Muscle layer of colon (tissue), 2 donors: ENCODE results near the gene PDPN.

Experiments used
- H3K27ac ChIP-seq: one replicate; pipeline ENCODE4 v1.7.0; 2013; ENCODE audit warnings: low read depth, mild to moderate bottlenecking, low read length, moderate library complexity
- H3K27me3 ChIP-seq, 2 donors: one replicate each; pipeline ENCODE4 v1.7.0; 2013; ENCODE audit warnings: low read length in 2 of 2, mild to moderate bottlenecking in 2 of 2; ENCODE audit not compliant: insufficient read depth in 2 of 2, control insufficient read depth in 1 of 2
- H3K36me3 ChIP-seq: one replicate; pipeline ENCODE4 v1.7.0; 2013; ENCODE audit warnings: mild to moderate bottlenecking, low read length; ENCODE audit not compliant: insufficient read depth
- H3K4me1 ChIP-seq: one replicate; pipeline ENCODE4 v1.7.0; 2013; ENCODE audit warnings: mild to moderate bottlenecking, low read length; ENCODE audit not compliant: insufficient read depth
- H3K4me3 ChIP-seq, 2 donors: one replicate each; pipeline ENCODE4 v1.7.0; 2013; ENCODE audit warnings: low read length in 2 of 2, low read depth in 1 of 2, mild to moderate bottlenecking in 1 of 2, moderate library complexity in 1 of 2
- H3K9ac ChIP-seq: one replicate; pipeline ENCODE4 v1.7.0; 2013; ENCODE audit warnings: low read length
- H3K9me3 ChIP-seq: one replicate; pipeline ENCODE4 v1.7.0; 2013; ENCODE audit warnings: mild to moderate bottlenecking, low read length
- donor health status: abdominal sarcoma.
- donor health status: Adenocarcinoma of cecum.

The PDPN gene

GRCh38 chr1:13583595-13583965 lies at the start of gene PDPN:
TSS of gene PDPN (plus strand) at chr1:13583832. CDS start at chr1:13584034, 202 bp downstream.
- peaks cover 0 to 9% of the 10 kb centered on the region in 2 donors for H3K27me3 ChIP-seq
- H3K27ac ChIP-seq, result no peak within 1 kb of the TSS
- no peaks in the 10 kb centered on the region for H3K4me1 ChIP-seq
- no peaks in the 10 kb centered on the region for H3K36me3 ChIP-seq
- H3K9me3 ChIP-seq, result no peaks in the 10 kb centered on the region
- H3K4me3 ChIP-seq, result peak within 1 kb of the TSS; percentile 66 to 81
- no peak within 1 kb of the TSS for H3K9ac ChIP-seq

GRCh38 chr1:13535227-13535626 lies 48.4 kb upstream of the PDPN start:
- Histone ChIP-seq H3K4me1 (no peaks in the 10 kb centered on the region), H3K36me3 (no peaks in the 10 kb centered on the region), H3K4me3 (no peak overlapping the region), H3K27ac (no peak overlapping the region), H3K9me3 (no peaks in the 10 kb centered on the region), H3K27me3 (no peaks in the 10 kb centered on the region), H3K9ac (no peak overlapping the region)

- no peaks in the 10 kb centered on the region for H3K9me3 ChIP-seq
- H3K27me3 ChIP-seq, result no peaks in the 10 kb centered on the region
- no peak overlapping the region for H3K4me3 ChIP-seq
- no peaks in the 10 kb centered on the region for H3K36me3 ChIP-seq
- H3K27ac ChIP-seq, result no peak overlapping the region
- no peaks in the 10 kb centered on the region for H3K4me1 ChIP-seq
- no peak overlapping the region for H3K9ac ChIP-seq
Measured at GRCh38 chr1:13536571-13536970, 47.1 kb upstream of the PDPN start.

- peaks cover 5% of the 10 kb centered on the region for H3K4me1 ChIP-seq
- H3K9me3 ChIP-seq, result no peaks in the 10 kb centered on the region
- no peaks in the 10 kb centered on the region for H3K36me3 ChIP-seq
- no peak overlapping the region for H3K27ac ChIP-seq
- H3K27me3 ChIP-seq, result no peaks in the 10 kb centered on the region
- H3K9ac ChIP-seq, result no peak overlapping the region
- no peak overlapping the region for H3K4me3 ChIP-seq
Measured at GRCh38 chr1:13538832-13539231, 44.8 kb upstream of the PDPN start.

GRCh38 chr1:13539683-13540082 lies 43.9 kb upstream of the PDPN start:
- Histone ChIP-seq H3K27ac (no peak overlapping the region), H3K9ac (no peak overlapping the region), H3K9me3 (no peaks in the 10 kb centered on the region), H3K36me3 (no peaks in the 10 kb centered on the region), H3K27me3 (no peaks in the 10 kb centered on the region), H3K4me1 (peaks cover 12% of the 10 kb centered on the region), H3K4me3 (no peak overlapping the region)

- Histone ChIP-seq H3K27me3 (no peaks in the 10 kb centered on the region), H3K4me1 (peaks cover 12% of the 10 kb centered on the region), H3K9me3 (no peaks in the 10 kb centered on the region), H3K9ac (no peak overlapping the region), H3K27ac (peak overlapping the region; percentile 61), H3K4me3 (no peak overlapping the region), H3K36me3 (no peaks in the 10 kb centered on the region)
Measured at GRCh38 chr1:13540866-13541265, 42.8 kb upstream of the PDPN start.

GRCh38 chr1:13541435-13542215 lies 42.0 kb upstream of the PDPN start:
- no peaks in the 10 kb centered on the region for H3K9me3 ChIP-seq
- H3K4me3 ChIP-seq, result no peak overlapping the region
- no peaks in the 10 kb centered on the region for H3K36me3 ChIP-seq
- no peak overlapping the region for H3K9ac ChIP-seq
- peaks cover 12% of the 10 kb centered on the region for H3K4me1 ChIP-seq
- H3K27ac ChIP-seq, result peak overlapping the region; percentile 36
- H3K27me3 ChIP-seq, result no peaks in the 10 kb centered on the region

- H3K4me1 ChIP-seq, result peaks cover 12% of the 10 kb centered on the region
- H3K27ac ChIP-seq, result peak overlapping the region; percentile 67
- no peaks in the 10 kb centered on the region for H3K36me3 ChIP-seq
- no peak overlapping the region for H3K9ac ChIP-seq
- H3K4me3 ChIP-seq, result no peak overlapping the region
- H3K27me3 ChIP-seq, result no peaks in the 10 kb centered on the region
- H3K9me3 ChIP-seq, result no peaks in the 10 kb centered on the region
Measured at GRCh38 chr1:13543451-13544220, 40.0 kb upstream of the PDPN start.

- no peaks in the 10 kb centered on the region for H3K36me3 ChIP-seq
- no peaks in the 10 kb centered on the region for H3K27me3 ChIP-seq
- no peak overlapping the region for H3K9ac ChIP-seq
- peak overlapping the region; percentile 52 for H3K27ac ChIP-seq
- H3K4me1 ChIP-seq, result peaks cover 12% of the 10 kb centered on the region
- no peak overlapping the region for H3K4me3 ChIP-seq
- no peaks in the 10 kb centered on the region for H3K9me3 ChIP-seq
Measured at GRCh38 chr1:13544221-13544556, 39.4 kb upstream of the PDPN start.

- Histone ChIP-seq H3K9ac (no peak overlapping the region), H3K4me1 (peaks cover 12% of the 10 kb centered on the region), H3K36me3 (no peaks in the 10 kb centered on the region), H3K9me3 (no peaks in the 10 kb centered on the region), H3K4me3 (no peak overlapping the region), H3K27me3 (no peaks in the 10 kb centered on the region), H3K27ac (no peak overlapping the region)
Measured at GRCh38 chr1:13546791-13547190, 36.8 kb upstream of the PDPN start.

GRCh38 chr1:13548281-13548680 lies 35.4 kb upstream of the PDPN start:
- H3K9ac ChIP-seq, result no peak overlapping the region
- H3K9me3 ChIP-seq, result no peaks in the 10 kb centered on the region

More at GRCh38 chr1:13548281-13548680, 35.4 kb upstream of the PDPN start:
- no peaks in the 10 kb centered on the region for H3K27me3 ChIP-seq
- peaks cover 12% of the 10 kb centered on the region for H3K4me1 ChIP-seq
- no peak overlapping the region for H3K4me3 ChIP-seq
- no peaks in the 10 kb centered on the region for H3K36me3 ChIP-seq
- no peak overlapping the region for H3K27ac ChIP-seq
